Neural progenitor cell (in vitro differentiated cells): ENCODE measurements around the gene NFATC1.

ENCODE experiments used
- CTCF ChIP-seq: fragments of 200-600 bp; sonication (generic); IDR thresholded peaks from 2 replicates; pipeline ENCODE4 v1.5.1; 2017; ENCODE audit warnings: antibody characterized with exemption, mild to moderate bottlenecking
- EZH2 ChIP-seq: fragments of 200-600 bp; sonication (generic); IDR thresholded peaks from 2 replicates; pipeline ENCODE4 v1.6.1; 2017; ENCODE audit warnings: antibody characterized with exemption, mild to moderate bottlenecking, moderate library complexity
- EZH2phosphoT487 ChIP-seq: fragments of 200-600 bp; sonication (generic); IDR thresholded peaks from 2 replicates; pipeline ENCODE4 v1.6.1; 2017; ENCODE audit warnings: antibody characterized with exemption

GRCh38 chr18:79436556-79437275 is 41.0 kb downstream of the NFATC1 start:
- TF ChIP-seq CTCF = no peak
- TF ChIP-seq EZH2phosphoT487 = no peak
- TF ChIP-seq EZH2 = no peak
